Tibial artery (tissue), 4 donors: Measurements from ENCODE around the gene PTPRG.

ENCODE experiments used
- DNase-seq, 2 donors: peaks; one replicate each; pipeline ENCODE4 v3.0.0-alpha.2; 2019
- H3K27ac ChIP-seq, 2 donors: fragments of 200-600 bp; sonication (generic) in 1 of 2; 1 replicate in 1 of 2; 2 replicates in 1 of 2; pipeline ENCODE4 v1.5.1; 2018 to 2019; ENCODE audit warnings: mild to moderate bottlenecking in 1 of 2
- H3K27me3 ChIP-seq, 2 donors: fragments of 200-600 bp; sonication (generic) in 1 of 2; one replicate each; pipeline versions ENCODE4 v1.5.1 to v1.6.0; 2016 to 2019
- H3K36me3 ChIP-seq, 3 donors: fragments of 200-600 bp; sonication (generic) in 2 of 3; one replicate each; pipeline ENCODE4 v1.5.1; 2016 to 2019; ENCODE audit warnings: mild to moderate bottlenecking in 2 of 3
- H3K4me1 ChIP-seq, 4 donors: fragments of 200-600 bp; sonication (generic) in 2 of 4; 1 replicate in 3 of 4; 2 replicates in 1 of 4; pipeline ENCODE4 v1.5.1; 2016 to 2019
- H3K4me3 ChIP-seq, 2 donors: fragments of 200-600 bp; sonication (generic) in 1 of 2; 1 replicate in 1 of 2; 2 replicates in 1 of 2; pipeline ENCODE4 v1.5.1; 2018 to 2019; ENCODE audit warnings: mild to moderate bottlenecking in 2 of 2
- H3K9me3 ChIP-seq, 3 donors: fragments of 200-600 bp; sonication (generic) in 1 of 3; one replicate each; pipeline ENCODE4 v1.5.1; 2016 to 2019
- intact Hi-C: fragments of 100-400 bp; cut with DNase I; formaldehyde crosslinking; loops from one replicate; pipeline ENCODE4 v1.15.0; 2023; ENCODE audit warnings: low total_unique reads
- TF ChIP-seq, protein P1 (sequence below), 2 experiments: fragments of 200-600 bp in 1 of 2; fragments of 450-650 bp in 1 of 2; IDR thresholded peaks; one replicate each; pipeline ENCODE4 v1.5.1; 2017 to 2019; ENCODE audit warnings: antibody characterized with exemption in 2 of 2, mild to moderate bottlenecking in 1 of 2, moderate library complexity in 1 of 2

PTPRG gene

DNA sequence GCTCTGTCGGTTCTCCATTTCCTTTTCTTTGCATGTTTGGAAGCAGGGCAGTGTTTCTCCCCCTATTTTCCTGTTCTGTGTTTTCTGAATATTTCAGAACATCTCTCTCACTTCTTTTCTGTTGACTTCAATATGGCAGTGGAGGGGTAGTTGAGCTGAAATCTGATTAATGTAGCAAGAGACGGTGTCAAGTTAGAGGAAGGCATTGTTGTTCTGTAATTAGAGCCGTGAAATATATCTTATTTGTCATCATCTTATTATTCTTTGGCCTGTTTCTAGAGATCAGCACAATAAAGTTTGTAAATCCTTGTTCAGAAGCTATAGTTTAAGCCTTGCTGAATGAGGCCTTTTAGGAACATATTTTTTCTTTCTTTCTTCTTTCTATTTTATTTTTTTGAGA is 353.9 kb downstream of the PTPRG start:
- no peaks in the 10 kb centered on the region for H3K36me3 ChIP-seq
- TF ChIP-seq, protein P1, sequence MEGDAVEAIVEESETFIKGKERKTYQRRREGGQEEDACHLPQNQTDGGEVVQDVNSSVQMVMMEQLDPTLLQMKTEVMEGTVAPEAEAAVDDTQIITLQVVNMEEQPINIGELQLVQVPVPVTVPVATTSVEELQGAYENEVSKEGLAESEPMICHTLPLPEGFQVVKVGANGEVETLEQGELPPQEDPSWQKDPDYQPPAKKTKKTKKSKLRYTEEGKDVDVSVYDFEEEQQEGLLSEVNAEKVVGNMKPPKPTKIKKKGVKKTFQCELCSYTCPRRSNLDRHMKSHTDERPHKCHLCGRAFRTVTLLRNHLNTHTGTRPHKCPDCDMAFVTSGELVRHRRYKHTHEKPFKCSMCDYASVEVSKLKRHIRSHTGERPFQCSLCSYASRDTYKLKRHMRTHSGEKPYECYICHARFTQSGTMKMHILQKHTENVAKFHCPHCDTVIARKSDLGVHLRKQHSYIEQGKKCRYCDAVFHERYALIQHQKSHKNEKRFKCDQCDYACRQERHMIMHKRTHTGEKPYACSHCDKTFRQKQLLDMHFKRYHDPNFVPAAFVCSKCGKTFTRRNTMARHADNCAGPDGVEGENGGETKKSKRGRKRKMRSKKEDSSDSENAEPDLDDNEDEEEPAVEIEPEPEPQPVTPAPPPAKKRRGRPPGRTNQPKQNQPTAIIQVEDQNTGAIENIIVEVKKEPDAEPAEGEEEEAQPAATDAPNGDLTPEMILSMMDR (IDR thresholded peaks at IDR 0.05), result no peak
- H3K4me3 ChIP-seq, result no peak overlapping the region
- no peak overlapping the region for H3K27ac ChIP-seq
- no peak for DNase-seq
- H3K4me1 ChIP-seq, result peaks cover 0 to 75% (median 12%) of the 10 kb centered on the region in 4 donors
- H3K9me3 ChIP-seq, result no peaks in the 10 kb centered on the region
- intact Hi-C loops, result no loop called here
- no peaks in the 10 kb centered on the region for H3K27me3 ChIP-seq

DNA sequence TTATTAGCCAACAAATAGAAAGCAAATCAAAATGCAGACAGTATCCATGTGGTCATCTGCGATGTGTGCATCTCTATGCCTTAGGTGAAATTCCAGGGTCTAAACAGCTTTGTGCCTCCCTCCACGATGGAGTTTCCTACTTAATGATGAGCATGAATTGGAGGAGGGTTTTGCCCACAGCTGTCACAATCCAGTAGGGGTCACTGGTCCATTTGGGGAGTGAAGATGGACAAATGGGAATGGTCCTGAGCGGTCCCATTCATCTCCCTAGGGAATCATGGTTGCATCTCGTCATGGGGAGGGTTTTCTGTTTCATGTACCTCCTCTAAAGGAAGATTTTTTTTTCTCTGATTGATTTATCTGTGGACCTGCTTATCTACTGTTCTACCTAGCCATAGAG is 358.0 kb downstream of the PTPRG start:
- no peak for DNase-seq
- Histone ChIP-seq H3K4me1 (peaks cover 0 to 58% (median 11%) of the 10 kb centered on the region in 4 donors), H3K4me3 (no peak overlapping the region), H3K36me3 (no peaks in the 10 kb centered on the region), H3K27ac (no peak overlapping the region), H3K27me3 (no peaks in the 10 kb centered on the region), H3K9me3 (no peaks in the 10 kb centered on the region)
- intact Hi-C loops, result no loop called here
- TF ChIP-seq, protein P1 (IDR thresholded peaks at IDR 0.05), result no peak

DNA sequence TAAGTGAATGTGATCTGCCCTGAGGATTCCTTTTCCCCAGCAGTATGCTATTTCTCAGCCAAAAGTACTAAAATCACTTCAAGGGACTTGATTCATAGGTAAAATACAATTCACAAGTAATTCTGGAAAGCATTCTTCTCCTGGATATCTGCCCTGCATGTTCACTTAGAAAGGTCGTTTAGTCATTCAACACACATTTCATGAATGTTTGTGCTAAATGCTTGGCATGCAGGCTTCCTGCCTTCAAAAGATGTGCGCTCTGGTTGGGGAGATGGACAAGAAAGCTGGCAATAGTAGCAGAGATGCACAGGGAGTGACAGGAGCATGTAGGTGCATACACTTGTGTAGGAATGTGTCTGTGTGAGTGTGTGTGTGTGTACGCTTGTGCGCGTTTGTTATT is 360.7 kb downstream of the PTPRG start:
- no peak for DNase-seq
- no peak overlapping the region for H3K27ac ChIP-seq
- H3K36me3 ChIP-seq, result no peaks in the 10 kb centered on the region
- H3K4me3 ChIP-seq, result no peak overlapping the region
- H3K4me1 ChIP-seq, result peaks cover 0 to 73% (median 33%) of the 10 kb centered on the region in 4 donors
- TF ChIP-seq, protein P1 (IDR thresholded peaks at IDR 0.05), result no peak
- intact Hi-C loops, result loop anchor here (10.0 kb wide), 1 partner anchor 357 kb away; the partner anchor contains the start of gene PTPRG
- H3K9me3 ChIP-seq, result no peaks in the 10 kb centered on the region
- H3K27me3 ChIP-seq, result no peaks in the 10 kb centered on the region

DNA sequence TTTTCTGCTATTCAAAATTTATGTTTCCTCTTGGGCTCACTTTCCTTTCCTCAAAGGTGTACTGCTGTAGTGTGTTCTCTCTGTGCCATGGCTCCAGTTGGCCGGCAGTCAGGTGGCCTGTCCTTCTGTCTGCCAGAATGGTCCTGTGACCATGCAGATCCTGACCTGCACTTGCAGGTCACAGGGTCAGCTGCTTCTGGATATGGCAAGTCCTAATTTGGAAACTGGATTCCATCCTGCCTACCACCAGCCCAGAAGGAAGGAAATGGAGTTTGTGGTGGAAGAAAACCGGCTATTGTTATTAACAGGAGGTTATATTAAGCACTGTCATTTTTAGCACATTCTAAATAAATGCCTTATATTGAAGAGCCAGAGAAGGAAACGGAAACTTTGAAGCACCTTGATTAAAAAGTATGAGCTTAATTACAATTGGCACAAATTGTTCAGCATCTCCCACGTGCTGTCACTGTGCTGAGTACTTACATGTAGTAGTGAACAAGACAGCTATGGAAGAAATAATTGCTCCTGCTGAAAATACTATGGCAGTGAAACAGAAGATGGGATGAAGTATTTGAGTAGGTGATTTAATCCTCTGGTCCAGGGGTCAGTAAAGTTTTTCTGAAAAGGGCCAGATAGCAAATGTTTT is 362.8 kb downstream of the PTPRG start:
- TF ChIP-seq, protein P1 (IDR thresholded peaks at IDR 0.05), result no peak
- Histone ChIP-seq H3K4me1 (peaks cover 0 to 73% (median 42%) of the 10 kb centered on the region in 4 donors), H3K27me3 (no peaks in the 10 kb centered on the region), H3K4me3 (no peak overlapping the region), H3K27ac (no peak overlapping the region), H3K9me3 (no peaks in the 10 kb centered on the region), H3K36me3 (no peaks in the 10 kb centered on the region)
- DNase-seq, result no peak
- intact Hi-C loops, result loop anchor here (10.0 kb wide), 1 partner anchor 359 kb away; the partner anchor contains the start of gene PTPRG

DNA sequence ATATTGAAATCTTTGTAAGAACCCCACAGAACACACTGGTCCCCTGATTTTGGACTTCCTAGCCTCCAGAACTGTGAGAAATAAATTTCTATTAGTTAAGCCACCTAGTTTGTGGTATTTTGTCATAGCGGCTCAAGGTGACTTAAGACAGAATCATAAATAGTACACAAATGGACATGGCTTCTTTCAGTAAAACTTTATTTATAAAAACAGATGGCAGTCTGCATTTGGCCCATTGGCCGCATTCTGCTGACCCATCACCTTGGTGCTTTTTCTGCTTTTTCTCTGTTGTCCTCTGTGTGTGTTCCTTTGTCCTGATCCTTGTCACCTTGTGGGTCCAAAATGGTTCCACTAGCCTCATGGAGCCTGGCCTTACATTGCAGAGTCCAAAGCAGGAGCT is 363.6 kb downstream of the PTPRG start:
- TF ChIP-seq, protein P1 (IDR thresholded peaks at IDR 0.05), result no peak
- no peaks in the 10 kb centered on the region for H3K9me3 ChIP-seq
- H3K4me1 ChIP-seq, result peaks cover 0 to 73% (median 39%) of the 10 kb centered on the region in 4 donors
- no peak overlapping the region for H3K4me3 ChIP-seq
- intact Hi-C loops, result loop anchor here (10.0 kb wide), 1 partner anchor 360 kb away; the partner anchor contains the start of gene PTPRG
- no peaks in the 10 kb centered on the region for H3K36me3 ChIP-seq
- no peak for DNase-seq
- no peak overlapping the region for H3K27ac ChIP-seq
- H3K27me3 ChIP-seq, result no peaks in the 10 kb centered on the region
